GM18867 (cell line): ENCODE results near the gene SLC43A1.

Experiments used
- ATAC-seq: cut with Tn5 transposase; IDR thresholded peaks from one replicate; pipeline ENCODE4 v1.9.1; 2021; ENCODE audit warnings: mild to moderate bottlenecking, moderate library complexity; ENCODE audit not compliant: unreplicated experiment

Gene SLC43A1

GRCh38 chr11:57434640-57435546, 80.6 kb downstream of the SLC43A1 start:
- ATAC-seq, result no peak
